Peyer's patch (tissue), 4 donors: ENCODE results near the gene KCNQ1.

Source experiments
- POLR2A ChIP-seq, 2 donors: fragments of 450-650 bp; IDR thresholded peaks; one replicate each; pipeline ENCODE4 v1.5.1; 2017; ENCODE audit warnings: antibody characterized with exemption in 2 of 2, mild to moderate bottlenecking in 2 of 2, moderate library complexity in 2 of 2
- TF ChIP-seq, protein P1 (sequence below), 6 experiments: fragments of 450-650 bp in 4 of 6; fragments of 200-600 bp in 2 of 6; sonication (generic) in 1 of 6; IDR thresholded peaks; one replicate each; pipeline ENCODE4 v1.5.1; 2017 to 2019; ENCODE audit warnings: antibody characterized with exemption in 6 of 6, mild to moderate bottlenecking in 3 of 6, moderate library complexity in 1 of 6

DNA sequence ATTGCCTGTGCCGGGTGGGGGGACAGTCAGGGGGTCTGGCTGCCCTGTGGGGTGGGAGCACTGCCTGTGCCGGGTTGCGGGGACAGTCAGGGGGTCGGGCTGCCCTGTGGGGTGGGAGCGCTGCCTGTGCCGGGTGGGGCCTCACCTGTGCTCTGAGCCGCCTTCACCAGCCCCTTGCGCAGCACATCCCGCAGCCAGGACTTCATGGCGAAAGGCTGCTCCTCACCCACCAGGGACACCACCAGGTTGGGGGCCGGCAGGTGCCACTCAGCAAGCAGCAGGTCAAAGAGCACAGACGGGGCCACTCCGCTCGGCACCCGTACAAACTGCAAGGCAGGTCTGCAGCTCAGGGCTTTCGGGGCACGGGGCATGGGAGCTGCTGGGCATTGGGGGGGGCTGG lies 22.8 kb upstream of the KCNQ1 start:
- TF ChIP-seq, protein P1, sequence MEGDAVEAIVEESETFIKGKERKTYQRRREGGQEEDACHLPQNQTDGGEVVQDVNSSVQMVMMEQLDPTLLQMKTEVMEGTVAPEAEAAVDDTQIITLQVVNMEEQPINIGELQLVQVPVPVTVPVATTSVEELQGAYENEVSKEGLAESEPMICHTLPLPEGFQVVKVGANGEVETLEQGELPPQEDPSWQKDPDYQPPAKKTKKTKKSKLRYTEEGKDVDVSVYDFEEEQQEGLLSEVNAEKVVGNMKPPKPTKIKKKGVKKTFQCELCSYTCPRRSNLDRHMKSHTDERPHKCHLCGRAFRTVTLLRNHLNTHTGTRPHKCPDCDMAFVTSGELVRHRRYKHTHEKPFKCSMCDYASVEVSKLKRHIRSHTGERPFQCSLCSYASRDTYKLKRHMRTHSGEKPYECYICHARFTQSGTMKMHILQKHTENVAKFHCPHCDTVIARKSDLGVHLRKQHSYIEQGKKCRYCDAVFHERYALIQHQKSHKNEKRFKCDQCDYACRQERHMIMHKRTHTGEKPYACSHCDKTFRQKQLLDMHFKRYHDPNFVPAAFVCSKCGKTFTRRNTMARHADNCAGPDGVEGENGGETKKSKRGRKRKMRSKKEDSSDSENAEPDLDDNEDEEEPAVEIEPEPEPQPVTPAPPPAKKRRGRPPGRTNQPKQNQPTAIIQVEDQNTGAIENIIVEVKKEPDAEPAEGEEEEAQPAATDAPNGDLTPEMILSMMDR (IDR thresholded peaks at IDR 0.05) = no peak
- TF ChIP-seq POLR2A (IDR thresholded peaks at IDR 0.05) = no peak
